ENCODE data around the gene XPNPEP2.

Gene XPNPEP2

DNA sequence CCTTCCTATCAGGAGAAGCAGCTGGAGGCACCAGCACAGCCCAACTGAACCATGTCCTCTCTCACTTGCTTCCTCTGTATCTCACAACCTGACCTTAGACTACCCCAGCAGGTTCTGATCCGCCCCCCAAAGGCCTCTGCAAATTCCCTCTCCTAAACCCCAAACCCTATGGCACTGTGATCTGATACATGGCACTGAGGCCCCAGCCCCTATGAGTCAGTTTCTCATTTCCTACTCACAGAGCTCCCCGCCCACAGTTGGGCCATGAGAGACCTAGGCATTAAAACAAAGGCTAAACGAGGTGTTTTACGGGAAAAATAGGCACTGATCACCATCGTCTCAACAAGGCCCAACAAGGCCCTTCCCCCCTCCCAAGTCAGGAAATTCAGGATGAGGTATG, 60.1 kb downstream of the XPNPEP2 start:
- no peak for TF ChIP-seq GATA3 (IDR thresholded peaks at IDR 0.05; ENCODE audit: low read depth, low read length)
- no peak for TF ChIP-seq GATA2 (IDR thresholded peaks at IDR 0.05; ENCODE audit: low read depth, low read length)

- TF ChIP-seq GATA2 (IDR thresholded peaks at IDR 0.05; ENCODE audit: low read depth, low read length) = no peak
- TF ChIP-seq GATA3 (IDR thresholded peaks at IDR 0.05; ENCODE audit: low read depth, low read length) = no peak
Measured at GRCh38 chrX:129800186-129800585, 61.4 kb downstream of the XPNPEP2 start.

DNA sequence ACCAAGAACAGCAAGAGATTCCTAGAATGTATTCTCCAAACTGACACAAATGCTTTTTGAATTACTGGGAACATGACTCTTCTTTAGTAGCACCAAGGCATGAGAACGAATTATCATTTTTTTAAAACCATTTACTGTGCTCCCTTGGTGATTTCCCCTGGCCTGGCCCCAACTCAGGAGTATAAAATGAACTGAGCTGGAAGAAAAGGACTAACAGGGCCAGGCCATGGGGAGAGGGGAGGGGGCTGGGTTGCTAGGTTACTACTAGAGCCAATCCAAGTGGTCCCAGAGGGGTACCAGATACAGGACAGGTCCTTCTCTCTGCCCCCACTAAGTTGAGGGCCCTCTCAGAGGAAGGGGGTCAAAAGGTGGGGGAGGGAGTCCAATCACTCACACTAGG, 64.1 kb downstream of the XPNPEP2 start:
- TF ChIP-seq GATA3 (IDR thresholded peaks at IDR 0.05; ENCODE audit: low read depth, low read length) = no peak
- TF ChIP-seq GATA2 (IDR thresholded peaks at IDR 0.05; ENCODE audit: low read depth, low read length) = no peak

DNA sequence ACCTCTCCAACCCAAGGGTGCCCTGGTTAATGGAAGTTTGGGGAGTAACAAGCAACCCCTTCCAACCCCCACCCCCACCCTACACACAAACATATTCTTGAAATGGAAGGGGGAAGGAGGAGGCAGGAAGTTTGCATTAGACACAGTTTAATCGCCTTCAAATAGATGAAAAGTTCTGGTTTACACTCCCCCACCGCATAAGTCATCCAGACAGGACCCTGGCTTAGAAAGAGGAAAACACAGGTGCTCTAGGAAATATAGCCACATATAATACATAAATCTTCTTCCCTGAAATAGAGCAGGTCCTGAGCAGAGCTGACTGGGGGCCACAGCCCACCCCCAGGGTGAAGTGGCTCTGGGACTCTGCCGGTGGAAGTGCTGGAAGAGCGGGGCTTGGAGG, 66.0 kb downstream of the XPNPEP2 start:
- TF ChIP-seq GATA3 (IDR thresholded peaks at IDR 0.05; ENCODE audit: low read depth, low read length) (no peak), GATA2 (IDR thresholded peaks at IDR 0.05; ENCODE audit: low read depth, low read length) (no peak)

DNA sequence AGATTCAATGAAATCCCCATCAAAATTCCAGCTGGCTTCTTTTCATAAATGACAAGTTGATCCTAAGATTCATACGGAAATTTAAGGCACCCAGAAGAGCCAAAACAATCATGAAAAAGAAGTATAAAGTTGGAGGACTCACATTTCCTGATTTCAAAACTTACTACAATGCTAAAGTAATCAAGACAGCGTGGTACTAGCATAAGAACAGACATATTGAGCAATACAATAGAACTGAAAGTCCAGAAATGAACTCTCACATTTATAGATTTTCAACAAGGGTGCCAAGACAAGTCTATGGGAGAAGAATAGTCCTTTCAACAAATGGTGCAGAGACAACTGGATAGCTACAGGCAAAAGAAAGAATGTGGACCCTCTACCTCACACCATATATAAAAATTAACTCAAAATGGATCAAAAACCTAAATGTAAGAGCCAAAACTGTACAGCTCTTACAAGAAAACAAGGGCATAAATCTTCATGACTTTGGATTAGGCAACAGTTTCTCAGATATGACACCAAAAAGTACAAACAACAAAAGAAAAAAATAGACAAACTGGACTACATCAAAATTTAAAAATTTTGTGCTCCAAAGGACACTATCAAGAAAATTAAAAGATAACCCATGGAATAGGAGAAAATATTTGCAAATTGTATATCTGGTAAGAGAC, 69.5 kb downstream of the XPNPEP2 start:
- TF ChIP-seq GATA2 (IDR thresholded peaks at IDR 0.05; ENCODE audit: low read depth, low read length) (no peak), GATA3 (IDR thresholded peaks at IDR 0.05; ENCODE audit: low read depth, low read length) (no peak)

- TF ChIP-seq GATA2 (IDR thresholded peaks at IDR 0.05; ENCODE audit: low read depth, low read length) (no peak), GATA3 (IDR thresholded peaks at IDR 0.05; ENCODE audit: low read depth, low read length) (no peak)
Measured at GRCh38 chrX:129808829-129809796, 70.3 kb downstream of the XPNPEP2 start.

GRCh38 chrX:129813662-129814368, 75.0 kb downstream of the XPNPEP2 start:
- TF ChIP-seq GATA3 (IDR thresholded peaks at IDR 0.05; ENCODE audit: low read depth, low read length) = no peak
- no peak for TF ChIP-seq GATA2 (IDR thresholded peaks at IDR 0.05; ENCODE audit: low read depth, low read length)

- TF ChIP-seq GATA3 (IDR thresholded peaks at IDR 0.05; ENCODE audit: low read depth, low read length) (no peak), GATA2 (IDR thresholded peaks at IDR 0.05; ENCODE audit: low read depth, low read length) (no peak)
Measured at GRCh38 chrX:129818123-129818522, 79.3 kb downstream of the XPNPEP2 start.
